Panc1 (cell line): ENCODE data around the gene TNRC6B. TPM values are rescaled to one million over a fixed set of nuclear protein-coding genes. Genes with fewer than 3 reads are reported as not detected.

Experiments
- ATAC-seq: fragments of 200-7000 bp; cut with Tn5 transposase; 2 replicates; pipeline ENCODE4 v1.9.1; 2020; ENCODE audit warnings: mild to moderate bottlenecking, moderate library complexity
- BruUV-seq: library from RNA; stranded (reverse); fragments of 400-500 nt; replicated peaks from 2 replicates; lab custom pipeline; 2021; lab: Mats Ljungman, UMichigan
- CTCF ChIA-PET: fragments of 300-600 bp; sonication (Branson Sonifier 250); formaldehyde crosslinking; loops from one replicate; lab custom pipeline; 2022; ENCODE audit warnings: antibody characterized with exemption; lab: Charles Lee
- POLR2A ChIA-PET: fragments of 300-600 bp; sonication (Branson Sonifier 250); formaldehyde crosslinking; loops from one replicate; lab custom pipeline; 2022; ENCODE audit warnings: antibody characterized with exemption; lab: Charles Lee
- DNase-seq: peaks from one replicate; pipeline ENCODE4 v3.0.0-alpha.2; 2010; ENCODE audit warnings: low read depth, low spot score
- H3K27ac ChIP-seq: 2 replicates; pipeline ENCODE4 v1.5.1; 2011; ENCODE audit warnings: mild to moderate bottlenecking, low read length, inconsistent platforms
- H3K27me3 ChIP-seq: fragments of 200-500 bp; sonication (Bioruptor generic); 2 replicates; pipeline ENCODE4 v1.6.0; 2014; ENCODE audit warnings: low read length, inconsistent platforms; ENCODE audit not compliant: control insufficient read depth, insufficient read depth
- H3K36me3 ChIP-seq: fragments of 200-500 bp; sonication (Bioruptor generic); 2 replicates; pipeline ENCODE4 v1.5.1; 2014; ENCODE audit warnings: inconsistent platforms, mild to moderate bottlenecking, low read length, moderate library complexity; ENCODE audit not compliant: control insufficient read depth, insufficient read depth
- H3K4me1 ChIP-seq: 2 replicates; pipeline ENCODE4 v1.5.1; 2011; ENCODE audit warnings: inconsistent platforms, mild to moderate bottlenecking, low read length, moderate library complexity; ENCODE audit not compliant: control insufficient read depth, insufficient read depth
- H3K4me3 ChIP-seq, 2 experiments: 2 replicates each; pipeline ENCODE4 v1.5.1; 2011 to 2012; ENCODE audit warnings: low read depth in 2 of 2, low read length in 2 of 2, mild to moderate bottlenecking in 2 of 2, inconsistent platforms in 1 of 2, moderate library complexity in 1 of 2
- H3K9me3 ChIP-seq: fragments of 200-500 bp; sonication (Bioruptor generic); 2 replicates; pipeline ENCODE4 v1.5.1; 2014; ENCODE audit warnings: low read depth, mild to moderate bottlenecking, inconsistent platforms, low read length, moderate library complexity; ENCODE audit not compliant: control insufficient read depth, insufficient read depth
- POLR2AphosphoS5 ChIP-seq: IDR thresholded peaks from 2 replicates; pipeline ENCODE4 v1.6.1; 2012; ENCODE audit warnings: mild to moderate bottlenecking, low read depth, low read length, moderate library complexity
- SIN3A ChIP-seq: IDR thresholded peaks from 2 replicates; pipeline ENCODE4 v1.6.1; 2012; ENCODE audit warnings: low read depth, mild to moderate bottlenecking, low read length, moderate library complexity, borderline replicate concordance; ENCODE audit not compliant: insufficient read depth
- TCF7L2 ChIP-seq: IDR thresholded peaks from 2 replicates; pipeline ENCODE4 v1.6.1; 2011; ENCODE audit warnings: mild to moderate bottlenecking, low read depth, low read length, inconsistent platforms
- in situ Hi-C: cut with HindIII; loops from 2 replicates; pipeline ENCODE4 v1.10.0; 2016; ENCODE audit warnings: low sequenced_read_pairs, low pct_unique_long_range_greater_than_20kb
- intact Hi-C: fragments of 100-400 bp; cut with micrococcal nuclease; formaldehyde crosslinking; loops from one replicate; pipeline ENCODE4 v1.10.0; 2022; ENCODE audit not compliant: unreplicated experiment
- total RNA-seq: library from RNA; stranded (reverse); gene quantifications from one replicate; pipeline ENCODE4 v1.2.1, GENCODE V29; 2021; ENCODE audit not compliant: unreplicated experiment
- TF ChIP-seq, protein P1 (sequence below), 2 experiments: IDR thresholded peaks; 2 replicates each; pipeline ENCODE4 v1.6.1; 2011 to 2012; ENCODE audit warnings: low read depth in 2 of 2, control low read depth in 1 of 2, low read length in 1 of 2, mild to moderate bottlenecking in 1 of 2, moderate library complexity in 1 of 2; ENCODE audit not compliant: insufficient read depth in 1 of 2
- TF ChIP-seq, protein P2 (sequence below): fragments of 450-650 bp; IDR thresholded peaks from 2 replicates; pipeline ENCODE4 v1.5.1; 2017; ENCODE audit warnings: mild to moderate bottlenecking

Gene TNRC6B
- total RNA-seq, 1 experiment from 2014 or later = 30.7 TPM

DNA sequence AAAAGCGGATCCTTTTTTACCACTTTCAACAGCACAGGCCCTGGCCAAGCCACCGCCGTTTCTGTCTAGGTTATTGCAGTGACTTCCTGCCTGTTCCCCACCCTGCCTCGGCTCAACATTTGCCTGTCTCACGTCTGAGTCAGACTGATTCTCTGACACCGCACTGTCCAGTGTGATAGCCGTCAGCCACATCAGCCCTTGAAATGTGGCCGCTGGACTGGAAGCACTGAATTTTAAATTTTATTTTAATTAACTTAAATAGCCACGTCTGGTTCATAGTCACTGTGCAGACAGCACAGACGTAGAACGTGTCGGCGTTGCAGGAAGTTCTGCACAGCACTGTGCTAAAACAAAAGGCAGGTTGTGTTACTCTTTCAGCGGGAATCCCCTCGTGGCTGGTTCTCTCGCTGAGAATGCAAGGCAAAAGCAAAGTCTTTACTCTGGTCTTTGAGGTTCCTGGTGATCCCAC lies 112.3 kb downstream of the TNRC6B start:
- peaks cover 5% of the 10 kb centered on the region; the same call in 1 of the 2 replicates for H3K36me3 ChIP-seq
- no peak overlapping the region for H3K4me3 ChIP-seq
- DNase-seq (no peak), ATAC-seq (no peak)
- in situ Hi-C loops (no loop called here), intact Hi-C loops (no loop called here)
- no peaks in the 10 kb centered on the region for H3K27me3 ChIP-seq
- BruUV-seq = no TSS peak
- ChIA-PET POLR2A (no interaction called here), CTCF (no interaction called here)
- no peak overlapping the region for H3K27ac ChIP-seq
- H3K4me1 ChIP-seq = no peaks in the 10 kb centered on the region
- no peaks in the 10 kb centered on the region for H3K9me3 ChIP-seq
- TF ChIP-seq, protein P1, sequence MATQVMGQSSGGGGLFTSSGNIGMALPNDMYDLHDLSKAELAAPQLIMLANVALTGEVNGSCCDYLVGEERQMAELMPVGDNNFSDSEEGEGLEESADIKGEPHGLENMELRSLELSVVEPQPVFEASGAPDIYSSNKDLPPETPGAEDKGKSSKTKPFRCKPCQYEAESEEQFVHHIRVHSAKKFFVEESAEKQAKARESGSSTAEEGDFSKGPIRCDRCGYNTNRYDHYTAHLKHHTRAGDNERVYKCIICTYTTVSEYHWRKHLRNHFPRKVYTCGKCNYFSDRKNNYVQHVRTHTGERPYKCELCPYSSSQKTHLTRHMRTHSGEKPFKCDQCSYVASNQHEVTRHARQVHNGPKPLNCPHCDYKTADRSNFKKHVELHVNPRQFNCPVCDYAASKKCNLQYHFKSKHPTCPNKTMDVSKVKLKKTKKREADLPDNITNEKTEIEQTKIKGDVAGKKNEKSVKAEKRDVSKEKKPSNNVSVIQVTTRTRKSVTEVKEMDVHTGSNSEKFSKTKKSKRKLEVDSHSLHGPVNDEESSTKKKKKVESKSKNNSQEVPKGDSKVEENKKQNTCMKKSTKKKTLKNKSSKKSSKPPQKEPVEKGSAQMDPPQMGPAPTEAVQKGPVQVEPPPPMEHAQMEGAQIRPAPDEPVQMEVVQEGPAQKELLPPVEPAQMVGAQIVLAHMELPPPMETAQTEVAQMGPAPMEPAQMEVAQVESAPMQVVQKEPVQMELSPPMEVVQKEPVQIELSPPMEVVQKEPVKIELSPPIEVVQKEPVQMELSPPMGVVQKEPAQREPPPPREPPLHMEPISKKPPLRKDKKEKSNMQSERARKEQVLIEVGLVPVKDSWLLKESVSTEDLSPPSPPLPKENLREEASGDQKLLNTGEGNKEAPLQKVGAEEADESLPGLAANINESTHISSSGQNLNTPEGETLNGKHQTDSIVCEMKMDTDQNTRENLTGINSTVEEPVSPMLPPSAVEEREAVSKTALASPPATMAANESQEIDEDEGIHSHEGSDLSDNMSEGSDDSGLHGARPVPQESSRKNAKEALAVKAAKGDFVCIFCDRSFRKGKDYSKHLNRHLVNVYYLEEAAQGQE (IDR thresholded peaks at IDR 0.05; ENCODE audit: insufficient read depth in 1 of 2, low read depth in 2 of 2, low read length in 1 of 2) = no peak
- TF ChIP-seq SIN3A = no peak
- TF ChIP-seq TCF7L2 = no peak
- TF ChIP-seq, protein P2, sequence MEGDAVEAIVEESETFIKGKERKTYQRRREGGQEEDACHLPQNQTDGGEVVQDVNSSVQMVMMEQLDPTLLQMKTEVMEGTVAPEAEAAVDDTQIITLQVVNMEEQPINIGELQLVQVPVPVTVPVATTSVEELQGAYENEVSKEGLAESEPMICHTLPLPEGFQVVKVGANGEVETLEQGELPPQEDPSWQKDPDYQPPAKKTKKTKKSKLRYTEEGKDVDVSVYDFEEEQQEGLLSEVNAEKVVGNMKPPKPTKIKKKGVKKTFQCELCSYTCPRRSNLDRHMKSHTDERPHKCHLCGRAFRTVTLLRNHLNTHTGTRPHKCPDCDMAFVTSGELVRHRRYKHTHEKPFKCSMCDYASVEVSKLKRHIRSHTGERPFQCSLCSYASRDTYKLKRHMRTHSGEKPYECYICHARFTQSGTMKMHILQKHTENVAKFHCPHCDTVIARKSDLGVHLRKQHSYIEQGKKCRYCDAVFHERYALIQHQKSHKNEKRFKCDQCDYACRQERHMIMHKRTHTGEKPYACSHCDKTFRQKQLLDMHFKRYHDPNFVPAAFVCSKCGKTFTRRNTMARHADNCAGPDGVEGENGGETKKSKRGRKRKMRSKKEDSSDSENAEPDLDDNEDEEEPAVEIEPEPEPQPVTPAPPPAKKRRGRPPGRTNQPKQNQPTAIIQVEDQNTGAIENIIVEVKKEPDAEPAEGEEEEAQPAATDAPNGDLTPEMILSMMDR = no peak

DNA sequence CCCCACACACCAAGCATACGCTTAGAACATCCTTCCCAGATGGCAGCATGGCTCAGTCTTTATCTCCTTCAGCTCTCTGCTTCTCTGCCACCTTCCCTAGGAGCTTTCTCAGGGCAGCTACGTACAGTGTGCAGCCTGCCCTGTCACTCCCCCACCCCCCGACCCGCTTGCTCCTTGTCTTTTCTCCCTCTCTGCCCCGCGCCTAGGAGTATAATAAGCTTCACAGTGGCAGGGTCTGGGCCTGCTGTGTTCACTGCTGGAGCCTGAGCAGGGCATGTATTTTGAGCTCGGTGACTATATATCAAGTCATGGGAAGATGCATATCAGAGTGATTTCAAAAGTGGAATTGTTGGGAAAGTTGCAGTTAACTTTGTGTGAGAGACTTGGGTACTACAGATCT lies 112.8 kb downstream of the TNRC6B start:
- Histone ChIP-seq H3K27me3 (no peaks in the 10 kb centered on the region), H3K4me1 (no peaks in the 10 kb centered on the region), H3K27ac (no peak overlapping the region), H3K36me3 (peaks cover 3% of the 10 kb centered on the region; the same call in 1 of the 2 replicates), H3K9me3 (no peaks in the 10 kb centered on the region), H3K4me3 (no peak overlapping the region)
- no TSS peak for BruUV-seq
- TF ChIP-seq SIN3A (no peak), POLR2AphosphoS5 (no peak), TCF7L2 (no peak)
- TF ChIP-seq, protein P1 (IDR thresholded peaks at IDR 0.05; ENCODE audit: insufficient read depth in 1 of 2, low read depth in 2 of 2, low read length in 1 of 2) = no peak
- ATAC-seq (no peak), DNase-seq (no peak)
- CTCF ChIA-PET = no interaction called here
- intact Hi-C loops = no loop called here
- in situ Hi-C loops = no loop called here
- POLR2A ChIA-PET = interaction anchor here (0.7 kb wide), 1 partner anchor 190 kb away, joined by 3 read pairs; no protein-coding TSS in a partner anchor
